ENCODE data around the gene BHLHE40.

BHLHE40 gene

GRCh38 chr3:5032844-5033243 lies 53.6 kb downstream of the BHLHE40 start:
- no peak overlapping the region for H3K4me3 ChIP-seq (ENCODE audit: low read depth, low read length)
- TF ChIP-seq CTCF (conservative IDR thresholded peaks at IDR 0.05; ENCODE audit: low read depth, low read length): no peak
- DNase-seq (ENCODE audit: low read depth): no peak
